ENCODE data around the gene CMTM1.

CMTM1 gene

GRCh38 chr16:66553223-66553622, 13.0 kb upstream of the CMTM1 start:
- TF ChIP-seq CTCF (IDR thresholded peaks at IDR 0.05; ENCODE audit: borderline replicate concordance, insufficient read depth, low read depth, low read length): no peak
- H3K4me3 ChIP-seq (ENCODE audit: low read depth, low read length): peak overlapping the region; percentile 58

- TF ChIP-seq CTCF (IDR thresholded peaks at IDR 0.05; ENCODE audit: borderline replicate concordance, insufficient read depth, low read depth, low read length): no peak
- H3K4me3 ChIP-seq (ENCODE audit: low read depth, low read length): no peak overlapping the region
Measured at GRCh38 chr16:66554021-66554420, 12.2 kb upstream of the CMTM1 start.

- no peak overlapping the region for H3K4me3 ChIP-seq (ENCODE audit: low read depth, low read length)
Measured at GRCh38 chr16:66554495-66554894, 11.7 kb upstream of the CMTM1 start.

GRCh38 chr16:66560107-66560506, 6.1 kb upstream of the CMTM1 start:
- no peak for TF ChIP-seq CTCF (IDR thresholded peaks at IDR 0.05; ENCODE audit: borderline replicate concordance, insufficient read depth, low read depth, low read length)
- H3K4me3 ChIP-seq (ENCODE audit: low read depth, low read length): no peak overlapping the region

More at GRCh38 chr16:66554495-66554894, 11.7 kb upstream of the CMTM1 start:
- no peak for TF ChIP-seq CTCF (IDR thresholded peaks at IDR 0.05; ENCODE audit: borderline replicate concordance, insufficient read depth, low read depth, low read length)

GRCh38 chr16:66561381-66562080, 4.7 kb upstream of the CMTM1 start:
- no peak overlapping the region for H3K4me3 ChIP-seq (ENCODE audit: low read depth, low read length)
- no peak for TF ChIP-seq CTCF (IDR thresholded peaks at IDR 0.05; ENCODE audit: borderline replicate concordance, insufficient read depth, low read depth, low read length)

GRCh38 chr16:66562409-66562808, 3.8 kb upstream of the CMTM1 start:
- no peak for TF ChIP-seq CTCF (IDR thresholded peaks at IDR 0.05; ENCODE audit: borderline replicate concordance, insufficient read depth, low read depth, low read length)
- no peak overlapping the region for H3K4me3 ChIP-seq (ENCODE audit: low read depth, low read length)

- TF ChIP-seq CTCF (IDR thresholded peaks at IDR 0.05; ENCODE audit: borderline replicate concordance, insufficient read depth, low read depth, low read length): no peak
- no peak overlapping the region for H3K4me3 ChIP-seq (ENCODE audit: low read depth, low read length)
Measured at GRCh38 chr16:66562986-66563385, 3.3 kb upstream of the CMTM1 start.

All from GM12875 (cell line).